ENCODE measurements around the gene METTL15. TPM values are rescaled to one million over a fixed set of nuclear protein-coding genes. Genes with fewer than 3 reads are reported as not detected.
A peak's percentile ranks its signal among the peaks of the same experiment; 100 is the strongest.
"Not testable (repeated sequence)": the region's sequence is repeated elsewhere in the genome, so short reads cannot be mapped to it uniquely, and the experiment has no call there.

The METTL15 gene, protein sequence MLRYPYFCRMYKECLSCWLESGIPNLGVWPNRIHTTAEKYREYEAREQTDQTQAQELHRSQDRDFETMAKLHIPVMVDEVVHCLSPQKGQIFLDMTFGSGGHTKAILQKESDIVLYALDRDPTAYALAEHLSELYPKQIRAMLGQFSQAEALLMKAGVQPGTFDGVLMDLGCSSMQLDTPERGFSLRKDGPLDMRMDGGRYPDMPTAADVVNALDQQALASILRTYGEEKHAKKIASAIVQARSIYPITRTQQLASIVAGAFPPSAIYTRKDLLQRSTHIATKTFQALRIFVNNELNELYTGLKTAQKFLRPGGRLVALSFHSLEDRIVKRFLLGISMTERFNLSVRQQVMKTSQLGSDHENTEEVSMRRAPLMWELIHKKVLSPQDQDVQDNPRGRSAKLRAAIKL
- 10 to 100 TPM; 15.7 to 18.9 TPM for total RNA-seq
- long read RNA-seq, full-length matches to known transcripts, result 3 of 23 reads
- long read RNA-seq, partial matches to known transcripts, result 11 of 23 reads
- long read RNA-seq, other reads (novel, unspliced or antisense), result 9 of 23 reads

DNA sequence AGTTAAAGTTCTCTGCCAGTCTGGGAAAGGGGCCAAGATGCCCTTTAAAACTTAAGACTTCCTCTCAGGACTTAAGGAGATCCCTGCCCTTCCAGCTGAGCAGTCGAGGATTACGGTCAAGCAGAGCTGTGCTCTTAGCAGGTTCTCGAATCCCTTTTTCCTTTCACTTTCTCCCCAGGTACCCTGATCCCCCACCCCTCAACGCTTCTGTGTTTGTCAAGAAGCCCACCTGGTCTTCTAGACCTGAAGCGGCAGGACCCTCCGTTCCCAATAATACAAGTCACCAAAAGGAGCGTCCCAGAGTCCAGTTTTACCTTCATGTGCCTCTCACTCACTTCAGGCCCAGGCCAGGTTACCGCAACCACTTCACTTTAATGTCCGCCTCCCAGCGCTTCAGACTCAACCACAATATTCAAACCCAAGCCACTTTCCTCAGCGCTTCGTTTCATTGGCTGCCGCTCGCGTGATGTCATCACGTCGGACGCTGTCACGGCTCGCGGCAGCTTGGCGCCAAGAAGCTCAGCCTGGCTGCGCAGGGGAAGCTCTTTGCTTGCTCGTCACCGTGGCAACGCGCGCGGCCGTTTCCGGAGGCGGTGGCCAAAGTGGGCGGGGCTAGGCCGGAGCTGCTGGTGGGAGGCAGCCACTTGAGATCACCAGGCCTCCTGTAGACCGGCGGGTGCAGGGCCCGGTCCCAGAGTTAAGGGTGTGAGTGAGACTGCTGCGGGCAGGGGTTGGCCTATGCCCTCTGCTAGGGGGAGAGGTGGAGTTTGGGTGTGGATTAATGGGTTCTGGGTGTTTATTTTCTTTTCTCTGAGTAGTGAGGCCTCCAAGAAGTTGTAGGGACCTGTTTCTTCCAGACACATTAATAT is at the start of gene METTL15, which contains the start of gene KIF18A:
METTL15 (plus strand) TSS at position 639 of the 869 bp plus-strand sequence. CDS start 4,947 bp downstream, outside the sequence.
KIF18A (minus strand) TSS at position 407 of the 869 bp plus-strand sequence. CDS start 10,209 bp downstream, outside the sequence.
- intact Hi-C loops (cut with DNase I, micrococcal nuclease), result loop anchor here in 1 of 2 donors (10.0 kb wide), 2 partner anchors 63 to 403 kb away; partner anchors contain the start of gene BDNF
- DNase-seq (peak; percentile 100), ATAC-seq (peak; percentile 92)

DNA sequence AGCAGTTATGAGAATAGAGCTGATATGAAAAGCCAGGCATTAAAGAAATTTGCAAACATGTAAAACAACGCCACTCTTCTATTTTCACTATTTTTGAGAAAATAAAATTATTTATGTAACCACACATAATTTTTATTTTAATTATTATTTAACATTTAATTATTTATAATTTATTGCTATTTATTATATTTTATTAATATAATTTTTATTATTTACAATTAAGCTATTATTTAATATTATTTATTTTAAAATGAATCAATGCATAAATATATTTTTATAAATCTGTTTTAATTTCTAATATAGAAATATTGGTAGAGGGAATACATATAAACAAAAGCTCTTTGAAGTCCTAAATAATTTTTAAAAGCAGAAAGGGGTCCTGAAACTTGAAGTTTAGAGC is 36.9 kb upstream of the METTL15 start:
- intact Hi-C loops (cut with DNase I, micrococcal nuclease), result no loop called here
- ATAC-seq (no peak), DNase-seq (no peak)

DNA sequence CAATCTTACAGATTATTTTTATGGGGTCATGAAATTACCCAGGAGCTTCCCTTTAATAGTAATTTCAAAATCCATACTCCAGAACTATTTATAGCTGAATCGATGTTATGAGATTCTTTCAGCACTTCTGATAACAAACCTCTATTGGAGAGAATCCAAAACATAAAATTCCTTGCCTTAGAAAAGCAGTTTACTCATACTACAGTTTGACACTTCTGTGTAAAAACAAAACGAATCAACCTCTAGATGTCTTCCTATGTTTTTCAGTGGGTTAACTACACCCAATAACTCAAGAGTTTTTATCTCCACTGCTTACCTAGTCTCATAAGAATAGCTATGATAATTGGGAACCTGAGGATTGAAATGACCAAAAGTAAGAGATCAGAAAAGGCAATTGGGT is 35.9 kb upstream of the METTL15 start:
- ATAC-seq (no peak), DNase-seq (no peak)
- intact Hi-C loops (cut with DNase I, micrococcal nuclease), result no loop called here

DNA sequence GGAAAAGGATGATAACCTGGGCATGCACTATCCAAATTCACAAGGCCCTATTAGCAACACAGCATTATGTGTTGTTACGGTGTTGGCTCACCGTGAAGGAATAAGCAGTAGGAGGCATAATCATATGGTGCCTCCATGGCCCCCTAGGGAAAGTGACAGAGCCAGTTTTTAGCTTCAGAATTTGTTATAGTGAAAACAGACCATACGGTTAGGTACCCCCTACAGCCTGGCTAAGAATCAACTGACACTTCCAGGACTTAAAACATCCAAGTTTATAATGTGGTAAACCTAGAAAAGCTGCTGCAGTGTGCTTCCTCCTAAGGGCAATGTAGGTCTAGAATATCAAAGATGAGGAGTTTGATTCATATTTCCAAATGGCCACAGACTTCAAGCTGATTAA is 30.7 kb upstream of the METTL15 start:
- DNase-seq (no peak), ATAC-seq (no peak)
- intact Hi-C loops (cut with DNase I, micrococcal nuclease), result no loop called here

DNA sequence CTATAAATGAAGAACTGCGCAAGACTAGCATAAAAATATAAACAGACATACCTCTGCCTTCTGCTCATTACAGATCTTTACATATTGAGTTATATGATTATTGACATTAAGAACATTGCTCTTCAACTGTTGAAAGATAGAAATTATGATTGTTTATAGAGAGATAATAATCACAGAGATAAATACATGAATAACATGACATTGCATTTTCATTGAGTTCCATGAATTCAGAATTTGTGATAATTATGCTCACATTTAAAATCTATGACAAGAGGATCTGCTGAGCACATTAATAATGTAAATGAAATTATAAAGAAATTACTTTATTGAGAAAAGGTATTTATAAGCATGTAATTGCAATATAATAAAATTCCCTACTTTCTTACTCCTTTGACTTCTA is 25.1 kb upstream of the METTL15 start:
- ATAC-seq, result no peak
- intact Hi-C loops (cut with DNase I, micrococcal nuclease), result no loop called here
- DNase-seq, result no peak

DNA sequence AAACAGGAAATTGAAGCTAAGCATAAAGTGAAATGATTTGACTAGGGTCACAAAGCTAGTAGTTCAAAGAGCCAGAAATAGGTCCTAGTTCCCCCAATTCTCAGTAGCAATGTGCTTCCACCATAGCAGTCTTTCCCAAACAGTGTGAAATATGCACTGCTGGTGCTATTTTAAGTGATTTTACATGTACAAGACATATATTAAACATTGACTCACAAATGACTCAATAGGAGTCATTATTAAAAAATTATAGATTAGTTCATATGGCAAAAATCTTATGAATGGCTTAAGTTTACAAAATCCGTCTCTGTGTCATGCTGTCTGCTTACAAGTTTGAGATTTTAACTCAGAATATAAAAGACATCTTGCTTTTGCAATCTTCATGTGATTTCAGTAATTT is 21.6 kb upstream of the METTL15 start:
- DNase-seq, result no peak
- intact Hi-C loops (cut with DNase I, micrococcal nuclease), result no loop called here
- ATAC-seq, result no peak

DNA sequence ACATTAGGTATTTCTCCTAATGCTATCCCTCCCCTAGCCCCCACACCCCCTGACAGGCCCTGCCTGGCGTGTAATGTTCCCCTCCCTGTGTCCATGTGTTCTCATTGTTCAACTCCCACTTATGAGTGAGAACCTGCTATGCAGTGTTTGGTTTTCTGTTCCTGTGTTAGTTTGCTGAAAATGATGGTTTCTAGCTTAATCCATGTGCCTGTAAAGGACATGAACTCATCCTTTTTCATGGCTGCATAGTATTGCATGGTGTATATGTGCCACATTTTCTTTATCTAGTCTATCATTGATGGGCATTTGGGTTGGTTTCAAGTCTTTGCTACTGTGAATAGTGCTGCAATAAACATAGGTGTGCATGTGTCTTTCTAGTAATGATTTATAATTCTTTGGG is 21.0 kb upstream of the METTL15 start:
- intact Hi-C loops (cut with DNase I, micrococcal nuclease); DNase-seq; ATAC-seq: not testable (repeated sequence)

DNA sequence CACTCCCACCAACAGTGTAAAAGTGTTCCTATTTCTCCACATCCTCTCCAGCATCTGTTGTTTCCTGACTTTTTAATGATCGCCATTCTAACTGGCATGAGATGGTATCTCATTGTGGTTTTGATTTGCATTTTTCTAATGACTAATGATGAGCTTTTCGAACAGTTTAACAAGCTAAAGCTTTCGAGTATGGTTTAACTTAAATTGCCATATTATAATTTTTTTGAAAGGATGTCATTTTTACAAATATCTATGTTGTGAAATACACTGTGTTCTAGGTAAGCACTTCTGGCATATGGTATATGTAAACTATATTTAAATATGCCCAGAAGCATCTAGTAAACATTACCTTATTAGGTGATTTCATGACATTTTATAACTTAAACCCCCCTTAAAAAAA is 20.5 kb upstream of the METTL15 start:
- ATAC-seq; intact Hi-C loops (cut with DNase I, micrococcal nuclease); DNase-seq: not testable (repeated sequence)

DNA sequence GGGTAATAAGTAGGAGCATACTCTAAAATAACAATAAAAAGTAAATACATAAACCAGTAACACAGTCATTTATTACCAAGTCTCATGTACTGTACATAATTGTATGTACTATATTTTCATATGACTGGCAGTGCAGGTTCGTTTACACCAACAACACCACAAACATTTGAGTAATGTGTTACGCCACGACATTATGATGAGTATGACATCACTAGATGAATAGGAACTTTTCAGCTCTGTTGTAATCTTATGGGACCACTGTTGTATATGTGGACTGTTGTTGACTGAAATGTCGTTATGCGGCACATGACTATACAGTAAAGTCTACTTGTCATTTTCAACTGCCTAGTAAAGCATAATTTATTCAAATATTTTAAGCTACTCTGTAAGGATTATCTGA is 18.8 kb upstream of the METTL15 start:
- ATAC-seq (no peak), DNase-seq (no peak)
- intact Hi-C loops (cut with DNase I, micrococcal nuclease), result no loop called here

DNA sequence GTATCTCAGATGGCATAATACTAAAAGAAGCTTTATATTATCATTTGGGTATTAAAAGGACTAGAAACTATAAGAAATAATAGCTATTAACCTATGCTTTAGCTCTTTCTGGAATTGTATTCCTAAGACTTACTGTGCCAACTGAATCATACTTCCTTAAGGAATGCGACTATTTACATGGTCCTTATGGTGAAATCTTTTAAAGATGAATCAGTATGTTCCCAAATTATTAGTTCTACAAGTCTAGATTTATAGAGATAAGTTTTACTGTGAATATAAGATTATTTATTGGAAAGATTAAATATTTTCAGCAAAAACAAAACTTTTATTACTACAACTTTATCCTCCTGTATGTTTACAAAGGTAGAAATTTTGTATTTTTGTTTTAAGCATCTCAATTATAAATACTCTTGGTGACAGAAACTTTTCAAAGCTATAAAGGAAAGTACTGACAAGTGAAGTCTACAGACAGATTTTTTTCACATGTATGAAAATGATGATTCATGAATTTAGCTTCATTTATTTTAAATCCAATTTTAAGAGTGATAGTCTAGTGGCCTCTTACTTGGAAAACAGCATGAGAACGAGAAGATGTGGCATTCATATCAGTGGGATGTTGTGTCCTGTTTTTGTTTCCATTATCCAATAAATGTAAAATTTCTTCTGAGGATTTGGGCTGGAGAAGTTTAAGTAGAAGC is 18.0 kb upstream of the METTL15 start:
- no peak for ATAC-seq
- intact Hi-C loops (cut with DNase I, micrococcal nuclease), result no loop called here
- DNase-seq, result no peak

DNA sequence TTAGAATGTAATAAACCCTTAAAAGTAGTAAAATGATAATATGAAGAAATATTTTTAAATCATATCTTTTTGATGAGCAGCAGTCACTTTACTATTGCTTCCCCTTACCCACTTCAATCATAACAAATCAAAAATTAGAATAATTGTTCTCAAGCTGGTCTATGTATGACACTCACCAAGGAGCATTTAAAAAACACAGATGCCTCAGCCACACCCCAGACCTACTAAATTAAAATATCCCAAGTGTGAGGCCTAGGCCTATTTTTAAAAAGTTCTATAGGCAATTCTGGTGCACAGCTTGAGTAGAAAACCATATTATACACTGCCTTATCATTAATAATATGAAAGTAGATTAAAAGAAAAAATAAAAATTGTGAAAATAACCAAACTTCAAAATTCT is 15.4 kb upstream of the METTL15 start:
- ATAC-seq (no peak), DNase-seq (no peak)
- intact Hi-C loops (cut with DNase I, micrococcal nuclease), result no loop called here

DNA sequence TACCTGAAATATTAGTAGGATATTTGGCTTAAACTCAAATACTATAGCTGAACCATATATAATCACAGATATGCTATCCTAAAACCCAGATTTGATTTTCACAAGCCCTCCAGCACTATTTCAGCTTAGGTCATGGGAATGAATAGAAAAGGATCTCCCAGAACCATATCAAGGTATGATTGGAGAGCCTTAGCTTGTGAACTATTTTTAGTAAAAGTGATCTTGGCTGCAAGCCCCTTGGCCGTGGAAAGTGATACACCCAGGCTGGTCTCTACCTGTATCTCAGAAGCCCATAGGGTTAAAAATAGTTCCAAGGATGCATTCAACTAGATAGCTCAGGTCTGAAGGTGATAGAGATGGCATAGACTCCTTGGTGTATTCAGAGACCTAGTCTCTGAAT is 9.9 kb upstream of the METTL15 start:
- no peak for ATAC-seq
- intact Hi-C loops (cut with DNase I, micrococcal nuclease), result no loop called here
- no peak for DNase-seq

DNA sequence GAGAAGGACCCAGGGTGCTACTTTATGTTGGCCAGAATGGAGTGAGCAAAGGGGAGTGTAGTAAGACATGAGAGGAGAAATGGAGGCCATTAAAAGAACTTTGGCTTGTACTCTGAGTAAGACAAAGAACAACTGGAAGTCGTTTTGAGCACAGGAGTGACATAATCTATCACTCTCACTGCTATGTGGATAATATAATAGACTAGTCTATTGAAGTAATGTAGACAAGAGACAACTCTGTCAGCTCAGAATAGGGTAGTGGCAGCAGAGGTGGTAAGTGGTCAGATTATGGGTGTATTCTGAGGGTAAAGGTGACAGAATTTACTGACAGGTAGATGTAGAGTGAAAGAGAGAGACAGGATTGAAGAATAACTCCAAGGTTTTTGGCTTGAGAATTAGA is 8.5 kb upstream of the METTL15 start:
- peak; percentile 70 for ATAC-seq
- no peak for DNase-seq
- intact Hi-C loops (cut with DNase I, micrococcal nuclease), result loop anchor here in 1 of 2 donors (10.0 kb wide), 2 partner anchors 55 to 395 kb away; partner anchors contain the start of gene BDNF

DNA sequence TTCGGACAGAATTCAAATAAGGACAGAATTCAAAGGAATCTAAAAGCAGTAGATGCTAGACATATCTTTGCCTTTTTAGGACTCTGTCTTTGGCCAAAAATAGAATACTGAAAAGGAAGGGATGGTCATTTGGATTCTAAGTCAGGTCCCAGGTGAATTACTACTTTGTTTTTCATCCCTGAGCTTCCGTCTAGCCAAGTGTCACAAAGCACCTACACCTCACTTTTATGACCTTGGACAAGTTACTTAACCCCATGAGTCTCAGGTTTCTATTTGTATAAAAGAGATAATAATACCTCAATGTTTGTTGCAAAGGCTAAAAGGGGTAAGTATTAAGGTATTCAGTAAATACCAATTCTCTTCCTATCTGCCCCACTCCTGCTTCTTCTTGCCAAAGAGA is 7.5 kb upstream of the METTL15 start:
- DNase-seq, result no peak
- ATAC-seq, result peak; percentile 94
- intact Hi-C loops (cut with DNase I, micrococcal nuclease), result loop anchor here in 1 of 2 donors (10.0 kb wide), 2 partner anchors 56 to 396 kb away; partner anchors contain the start of gene BDNF

DNA sequence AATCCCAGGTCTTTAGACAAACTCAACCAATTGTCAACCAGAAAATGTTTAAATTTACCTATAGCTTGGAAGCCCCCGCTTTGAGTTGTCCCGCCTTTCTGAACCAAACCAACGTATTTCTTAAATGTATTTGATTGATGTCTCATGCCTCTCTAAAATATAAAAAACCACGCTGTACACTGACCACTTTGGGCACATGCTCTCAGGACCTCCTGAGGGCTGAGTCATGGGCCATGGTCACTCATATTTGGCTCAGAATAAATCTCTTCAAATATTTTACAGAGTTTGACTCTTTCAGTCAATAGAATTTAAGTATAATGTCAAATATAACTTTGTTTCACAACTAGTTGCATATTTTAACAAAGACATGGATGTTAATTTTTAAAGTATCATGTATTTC is 5.9 kb upstream of the METTL15 start:
- DNase-seq, ATAC-seq: not testable (repeated sequence)
- intact Hi-C loops (cut with DNase I, micrococcal nuclease), result loop anchor here in 1 of 2 donors (10.0 kb wide), 2 partner anchors 57 to 397 kb away; partner anchors contain the start of gene BDNF

DNA sequence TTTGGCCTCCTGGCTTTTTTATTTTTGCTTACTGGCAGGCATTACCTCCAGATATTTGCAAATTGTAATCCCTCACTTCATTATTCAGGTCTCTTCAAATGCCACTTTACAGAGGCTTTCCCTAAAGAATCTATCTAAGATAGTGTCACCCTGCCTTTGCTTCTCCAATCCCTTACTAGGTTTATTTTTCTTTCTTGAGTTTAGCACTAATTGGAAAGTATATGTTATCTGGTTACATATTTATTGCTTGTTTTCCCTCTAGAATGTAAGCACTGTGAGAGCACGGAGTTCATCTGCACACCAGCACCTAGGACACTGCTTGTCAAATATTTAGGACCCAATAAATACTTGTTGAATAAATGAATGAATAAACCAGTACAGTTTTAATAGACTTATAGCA is 3.8 kb upstream of the METTL15 start:
- intact Hi-C loops (cut with DNase I, micrococcal nuclease), result loop anchor here in 1 of 2 donors (10.0 kb wide), 2 partner anchors 60 to 400 kb away; partner anchors contain the start of gene BDNF
- DNase-seq (no peak), ATAC-seq (no peak)

DNA sequence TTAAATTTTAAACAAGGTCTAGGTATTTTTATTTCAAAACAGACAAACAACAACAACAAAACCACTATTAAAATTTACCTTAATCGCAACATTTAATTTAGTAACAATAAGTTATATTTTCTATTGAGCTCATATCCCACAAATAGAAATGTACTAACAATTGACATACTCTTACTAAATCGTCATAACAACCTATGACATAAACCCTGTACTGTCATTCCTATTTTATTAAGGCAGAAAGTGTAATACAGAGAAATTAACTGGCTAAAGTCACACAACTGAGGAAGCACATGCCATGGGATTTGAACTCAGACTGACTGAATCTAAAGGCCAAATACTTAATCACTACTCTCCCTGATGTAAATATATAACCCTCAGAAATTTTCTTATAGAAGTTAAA is 3.2 kb upstream of the METTL15 start:
- ATAC-seq (no peak), DNase-seq (no peak)
- intact Hi-C loops (cut with DNase I, micrococcal nuclease), result loop anchor here in 1 of 2 donors (10.0 kb wide), 2 partner anchors 60 to 400 kb away; partner anchors contain the start of gene BDNF

DNA sequence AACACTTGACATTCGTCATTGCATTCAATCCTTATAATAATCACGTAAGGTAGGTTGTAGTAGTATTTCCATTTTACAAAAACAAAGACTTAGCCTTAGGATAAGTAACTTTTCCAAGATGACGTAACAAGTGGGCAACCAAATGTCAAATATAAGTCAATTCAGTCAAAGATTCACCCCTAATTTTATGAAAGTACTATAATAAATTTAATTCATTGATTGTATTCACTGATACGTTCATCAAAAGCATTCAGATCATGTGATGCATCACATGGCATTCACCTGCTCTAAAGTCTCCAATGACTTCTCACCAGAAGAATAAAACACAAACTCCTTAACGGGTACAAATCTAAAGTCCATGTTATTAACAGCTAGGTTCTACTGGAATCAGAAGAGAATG is 2.3 kb upstream of the METTL15 start:
- ATAC-seq, result no peak
- DNase-seq, result no peak
- intact Hi-C loops (cut with DNase I, micrococcal nuclease), result loop anchor here in 1 of 2 donors (10.0 kb wide), 2 partner anchors 61 to 401 kb away; partner anchors contain the start of gene BDNF
